SK-N-SH (cell line): ENCODE measurements around the gene C16orf74. TPM values are rescaled to one million over a fixed set of nuclear protein-coding genes. Genes with fewer than 3 reads are reported as not detected.

Source experiments
- CTCF ChIA-PET: fragments of 300-600, 350-600 bp; formaldehyde crosslinking; extraction: SDS; loops from one replicate; lab custom pipeline; 2021; lab: Yijun Ruan, JAX
- POLR2A ChIA-PET: fragments of 350-600 bp; sonication (Branson Sonifier 250); formaldehyde crosslinking; extraction: SDS; loops from one replicate; lab custom pipeline; 2020; ENCODE audit warnings: antibody characterized with exemption, inconsistent platforms; lab: Yijun Ruan, JAX
- DNase-seq: peaks from one replicate; pipeline ENCODE4 v3.0.0; 2012
- H2AFZ ChIP-seq: fragments of 200-600 bp; sonication (generic); 2 replicates; pipeline ENCODE4 v1.8.1; 2016; ENCODE audit warnings: antibody characterized with exemption, mild to moderate bottlenecking, low read depth
- H3F3A ChIP-seq: fragments of 200-600 bp; sonication (generic); replicated peaks from 2 replicates; pipeline ENCODE3; 2016; ENCODE audit warnings: antibody characterized with exemption, mild to moderate bottlenecking; ENCODE audit not compliant: insufficient read depth
- H3K27ac ChIP-seq, 2 experiments: fragments of 200-500 bp in 1 of 2; fragments of 200-600 bp in 1 of 2; sonication (Bioruptor generic) in 1 of 2; sonication (generic), shearing (Covaris generic) in 1 of 2; 2 replicates each; pipeline versions ENCODE4 v1.5.1 to v1.6.1; 2014 to 2016; ENCODE audit warnings: low read depth in 2 of 2, inconsistent platforms in 1 of 2, low read length in 1 of 2, mild to moderate bottlenecking in 1 of 2, mixed read lengths in 1 of 2
- H3K27me3 ChIP-seq: fragments of 200-600 bp; sonication (generic), shearing (Covaris generic); 2 replicates; pipeline ENCODE4 v1.6.1; 2016; ENCODE audit warnings: mixed run types; ENCODE audit not compliant: insufficient read depth
- H3K36me3 ChIP-seq, 2 experiments: fragments of 200-500 bp in 1 of 2; fragments of 200-600 bp in 1 of 2; sonication (Bioruptor generic) in 1 of 2; sonication (generic) in 1 of 2; replicated peaks in 1 of 2; 2 replicates each; pipeline versions ENCODE3 to v1.5.1; 2014 to 2016; ENCODE audit warnings: low read length in 1 of 2, mild to moderate bottlenecking in 1 of 2; ENCODE audit not compliant: insufficient read depth in 2 of 2, control insufficient read depth in 1 of 2
- H3K4me1 ChIP-seq, 2 experiments: fragments of 200-500 bp in 1 of 2; fragments of 200-600 bp in 1 of 2; sonication (Bioruptor generic) in 1 of 2; sonication (generic), shearing (Covaris generic) in 1 of 2; 2 replicates each; pipeline versions ENCODE4 v1.5.1 to v1.6.1; 2014 to 2016; ENCODE audit warnings: low read depth in 1 of 2, low read length in 1 of 2, mixed run types in 1 of 2; ENCODE audit not compliant: insufficient read depth in 2 of 2, control insufficient read depth in 1 of 2
- H3K4me2 ChIP-seq: fragments of 200-600 bp; sonication (generic), shearing (Covaris generic); 2 replicates; pipeline ENCODE4 v1.6.1; 2017; ENCODE audit warnings: mixed run types
- H3K4me3 ChIP-seq, 2 experiments: fragments of 200-500 bp in 1 of 2; fragments of 200-600 bp in 1 of 2; sonication (Bioruptor generic) in 1 of 2; sonication (generic), shearing (Covaris generic) in 1 of 2; 2 replicates each; pipeline versions ENCODE4 v1.5.1 to v1.8.1; 2014 to 2016; ENCODE audit warnings: low read depth in 2 of 2, inconsistent platforms in 1 of 2, low read length in 1 of 2, mild to moderate bottlenecking in 1 of 2, mixed read lengths in 1 of 2, moderate library complexity in 1 of 2
- H3K79me2 ChIP-seq: fragments of 200-600 bp; sonication (generic); 2 replicates; pipeline ENCODE4 v1.8.1; 2017; ENCODE audit warnings: mild to moderate bottlenecking; ENCODE audit not compliant: insufficient read depth
- H3K9ac ChIP-seq: fragments of 200-600 bp; sonication (generic); 2 replicates; pipeline ENCODE4 v1.6.1; 2017; ENCODE audit warnings: mixed run types
- H3K9me2 ChIP-seq: fragments of 200-600 bp; sonication (generic); 2 replicates; pipeline ENCODE4 v1.6.1; 2017; ENCODE audit warnings: mixed run types
- H3K9me3 ChIP-seq: fragments of 200-600 bp; sonication (generic); 2 replicates; pipeline ENCODE4 v1.6.1; 2017; ENCODE audit warnings: mixed run types, mild to moderate bottlenecking, moderate library complexity
- H4K20me1 ChIP-seq: fragments of 200-600 bp; sonication (generic); 2 replicates; pipeline ENCODE4 v1.6.1; 2017; ENCODE audit warnings: mild to moderate bottlenecking, mixed run types; ENCODE audit not compliant: insufficient read depth
- CHD2 ChIP-seq: fragments of 150-350 bp; IDR thresholded peaks from 2 replicates; pipeline ENCODE4 v1.6.1; 2018; ENCODE audit warnings: low read length; ENCODE audit not compliant: partially characterized antibody
- ELF1 ChIP-seq: IDR thresholded peaks from 2 replicates; pipeline ENCODE4 v1.4.0; 2012
- EP300 ChIP-seq, 2 experiments: IDR thresholded peaks; 2 replicates each; pipeline versions ENCODE4 v1.4.0 to v1.6.1; 2012; ENCODE audit warnings: borderline replicate concordance in 1 of 2, low read depth in 1 of 2, low read length in 1 of 2
- EZH2phosphoT487 ChIP-seq: fragments of 200-600 bp; sonication (generic); IDR thresholded peaks from 2 replicates; pipeline ENCODE4 v1.6.1; 2017; ENCODE audit warnings: low read depth, mixed run types, mild to moderate bottlenecking, antibody characterized with exemption, moderate library complexity, borderline replicate concordance
- FOSL2 ChIP-seq: IDR thresholded peaks from 2 replicates; pipeline ENCODE4 v1.4.0; 2012; ENCODE audit warnings: low read depth, mild to moderate bottlenecking, moderate library complexity, borderline replicate concordance
- FOXM1 ChIP-seq: IDR thresholded peaks from 2 replicates; pipeline ENCODE4 v1.4.0; 2012; ENCODE audit warnings: low read depth, mild to moderate bottlenecking
- GABPA ChIP-seq: IDR thresholded peaks from 2 replicates; pipeline ENCODE4 v1.4.0; 2012; ENCODE audit warnings: low read depth, mild to moderate bottlenecking
- MEF2A ChIP-seq: IDR thresholded peaks from 2 replicates; pipeline ENCODE4 v1.4.0; 2012; ENCODE audit warnings: low read depth, borderline replicate concordance
- MXI1 ChIP-seq: IDR thresholded peaks from 2 replicates; pipeline ENCODE4 v1.6.1; 2012; ENCODE audit warnings: mild to moderate bottlenecking, low read depth, low read length, improper control_type of control experiment
- RAD21 ChIP-seq: IDR thresholded peaks from 2 replicates; pipeline ENCODE4 v1.6.1; 2012; ENCODE audit warnings: mild to moderate bottlenecking, low read length
- SIN3A ChIP-seq: IDR thresholded peaks from 2 replicates; pipeline ENCODE4 v1.6.1; 2012; ENCODE audit warnings: low read depth, mild to moderate bottlenecking, low read length, moderate library complexity, borderline replicate concordance
- SMC3 ChIP-seq: IDR thresholded peaks from 2 replicates; pipeline ENCODE4 v1.6.1; 2012; ENCODE audit warnings: low read depth, low read length, improper control_type of control experiment
- TEAD4 ChIP-seq: IDR thresholded peaks from 2 replicates; pipeline ENCODE4 v1.4.0; 2012; ENCODE audit warnings: mild to moderate bottlenecking, borderline replicate concordance; ENCODE audit not compliant: insufficient read depth
- WGBS: methylation state at CpG from one replicate; pipeline ENCODE4 v1.1.6; 2017; ENCODE audit warnings: low lambda C conversion rate; 5-methylcytosine and 5-hydroxymethylcytosine counted together
- polyA plus RNA-seq, 3 experiments: library from polyadenylated mRNA; depleted of rRNA; stranded (reverse); fragments of >200 nt; gene quantifications; 2 replicates each; pipeline ENCODE4 v1.2.3, GENCODE V29; 2012
- TF ChIP-seq, protein P1 (sequence below): fragments of 150-350 bp; IDR thresholded peaks from 2 replicates; pipeline ENCODE4 v1.6.1; 2017; ENCODE audit warnings: antibody characterized with exemption, low read length, low read depth, borderline replicate concordance
- TF ChIP-seq, protein P2 (sequence below): IDR thresholded peaks from 2 replicates; pipeline ENCODE4 v1.4.0; 2012; ENCODE audit warnings: low read depth, borderline replicate concordance
- TF ChIP-seq, protein P3 (sequence below): IDR thresholded peaks from 2 replicates; pipeline ENCODE4 v1.6.1; 2012; ENCODE audit warnings: mild to moderate bottlenecking, low read depth, low read length, moderate library complexity
- TF ChIP-seq, protein P4 (sequence below): IDR thresholded peaks from 2 replicates; pipeline ENCODE4 v1.4.0; 2012; ENCODE audit warnings: low read depth, borderline replicate concordance
- TF ChIP-seq, protein P5 (sequence below): IDR thresholded peaks from 2 replicates; pipeline ENCODE4; 2012
- TF ChIP-seq, protein P6 (sequence below): IDR thresholded peaks from 2 replicates; pipeline ENCODE4 v1.4.0; 2012; ENCODE audit warnings: low read depth

C16orf74 gene
- polyA plus RNA-seq, 1 of the 3 experiments (the other 2 are of a cell fraction) = 27.2 TPM

DNA sequence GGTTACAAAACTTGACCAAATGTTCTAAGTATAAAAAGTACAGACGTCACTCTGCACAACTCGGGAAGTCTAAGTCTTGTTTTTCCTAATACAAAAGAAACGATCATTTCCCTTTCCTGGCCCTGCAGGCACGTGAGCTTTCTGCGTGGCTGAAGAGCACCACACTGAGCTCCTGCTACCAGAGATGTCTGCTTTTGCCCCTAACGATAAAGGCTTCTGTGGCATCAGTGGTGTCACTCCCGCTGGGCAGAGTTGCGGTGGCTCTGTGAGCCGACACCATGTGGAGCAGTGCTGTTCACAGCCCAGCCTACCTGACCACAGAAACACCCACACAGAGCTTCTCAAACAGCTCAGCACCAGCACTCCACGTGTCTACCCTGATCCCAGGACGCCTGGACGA is 28.0 kb upstream of the C16orf74 start (continued):
- TF ChIP-seq, protein P1, sequence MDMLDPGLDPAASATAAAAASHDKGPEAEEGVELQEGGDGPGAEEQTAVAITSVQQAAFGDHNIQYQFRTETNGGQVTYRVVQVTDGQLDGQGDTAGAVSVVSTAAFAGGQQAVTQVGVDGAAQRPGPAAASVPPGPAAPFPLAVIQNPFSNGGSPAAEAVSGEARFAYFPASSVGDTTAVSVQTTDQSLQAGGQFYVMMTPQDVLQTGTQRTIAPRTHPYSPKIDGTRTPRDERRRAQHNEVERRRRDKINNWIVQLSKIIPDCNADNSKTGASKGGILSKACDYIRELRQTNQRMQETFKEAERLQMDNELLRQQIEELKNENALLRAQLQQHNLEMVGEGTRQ = no peak
- no peak for TF ChIP-seq FOXM1
- TF ChIP-seq RAD21 = no peak
- TF ChIP-seq, all 33 proteins: peak for 0

DNA sequence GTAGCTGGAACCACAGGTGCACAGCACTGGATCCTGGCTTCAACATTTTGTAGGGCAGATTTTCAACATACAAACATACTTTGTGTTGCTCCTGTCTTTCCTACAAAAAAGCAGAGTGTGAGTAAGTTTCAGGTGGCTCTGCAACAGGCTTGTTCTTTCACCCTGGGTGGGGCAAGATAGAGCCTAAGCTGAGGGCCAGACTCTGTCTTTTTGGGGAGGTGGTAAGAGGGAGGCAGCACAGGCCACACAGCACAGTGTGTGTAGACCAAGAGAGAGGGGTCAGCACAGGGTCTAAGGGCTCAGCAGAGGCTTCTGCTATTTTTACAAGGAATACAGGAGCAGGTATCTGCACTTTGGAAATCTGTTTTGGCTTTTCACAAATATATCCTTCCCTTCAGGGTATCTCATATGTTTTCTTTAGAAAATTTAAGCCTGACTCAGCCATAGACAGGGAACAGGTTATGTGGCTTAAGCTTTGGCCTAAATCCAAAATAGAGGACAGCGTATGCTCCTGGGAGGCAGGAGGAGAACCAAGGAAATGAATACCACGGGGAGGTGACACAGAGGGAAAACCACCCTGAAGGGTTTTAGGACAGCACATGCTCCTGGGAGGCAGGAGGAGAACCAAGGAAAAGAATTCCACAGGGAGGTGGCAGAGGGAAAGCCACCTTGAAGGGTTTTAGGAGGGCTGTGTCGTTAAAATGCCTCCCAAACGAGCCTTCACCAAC is 26.9 kb upstream of the C16orf74 start:
- ChIA-PET POLR2A (no interaction called here), CTCF (interaction anchor here (0.9 kb wide), 1 partner anchor 10 kb away, joined by 3 read pairs; no protein-coding TSS in a partner anchor)
- peaks cover 21% of the 10 kb centered on the region for H3F3A ChIP-seq
- H3K4me1 ChIP-seq = no peaks in the 10 kb centered on the region
- H2AFZ ChIP-seq = no peak overlapping the region
- no peak overlapping the region for H3K9ac ChIP-seq
- H4K20me1 ChIP-seq = 0 out of 2 replicates have a peak, but pooled peaks cover 6% of the 10 kb centered on the region
- 50% methylated on average over 2 of the region's 4 CpGs for WGBS
- H3K27me3 ChIP-seq = no peaks in the 10 kb centered on the region
- H3K27ac ChIP-seq = no peak overlapping the region; a peak in 1 of 4 replicates
- TF ChIP-seq ELF1 = no peak
- TF ChIP-seq, protein P2, sequence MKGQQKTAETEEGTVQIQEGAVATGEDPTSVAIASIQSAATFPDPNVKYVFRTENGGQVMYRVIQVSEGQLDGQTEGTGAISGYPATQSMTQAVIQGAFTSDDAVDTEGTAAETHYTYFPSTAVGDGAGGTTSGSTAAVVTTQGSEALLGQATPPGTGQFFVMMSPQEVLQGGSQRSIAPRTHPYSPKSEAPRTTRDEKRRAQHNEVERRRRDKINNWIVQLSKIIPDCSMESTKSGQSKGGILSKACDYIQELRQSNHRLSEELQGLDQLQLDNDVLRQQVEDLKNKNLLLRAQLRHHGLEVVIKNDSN = no peak
- TF ChIP-seq EZH2phosphoT487 = no peak
- TF ChIP-seq, protein P1 = no peak
- no peak for TF ChIP-seq MEF2A
- TF ChIP-seq SIN3A = no peak
- no peak for TF ChIP-seq FOSL2
- TF ChIP-seq GABPA = no peak
- TF ChIP-seq SMC3 = no peak
- no peak for TF ChIP-seq MXI1
- TF ChIP-seq, protein P3, sequence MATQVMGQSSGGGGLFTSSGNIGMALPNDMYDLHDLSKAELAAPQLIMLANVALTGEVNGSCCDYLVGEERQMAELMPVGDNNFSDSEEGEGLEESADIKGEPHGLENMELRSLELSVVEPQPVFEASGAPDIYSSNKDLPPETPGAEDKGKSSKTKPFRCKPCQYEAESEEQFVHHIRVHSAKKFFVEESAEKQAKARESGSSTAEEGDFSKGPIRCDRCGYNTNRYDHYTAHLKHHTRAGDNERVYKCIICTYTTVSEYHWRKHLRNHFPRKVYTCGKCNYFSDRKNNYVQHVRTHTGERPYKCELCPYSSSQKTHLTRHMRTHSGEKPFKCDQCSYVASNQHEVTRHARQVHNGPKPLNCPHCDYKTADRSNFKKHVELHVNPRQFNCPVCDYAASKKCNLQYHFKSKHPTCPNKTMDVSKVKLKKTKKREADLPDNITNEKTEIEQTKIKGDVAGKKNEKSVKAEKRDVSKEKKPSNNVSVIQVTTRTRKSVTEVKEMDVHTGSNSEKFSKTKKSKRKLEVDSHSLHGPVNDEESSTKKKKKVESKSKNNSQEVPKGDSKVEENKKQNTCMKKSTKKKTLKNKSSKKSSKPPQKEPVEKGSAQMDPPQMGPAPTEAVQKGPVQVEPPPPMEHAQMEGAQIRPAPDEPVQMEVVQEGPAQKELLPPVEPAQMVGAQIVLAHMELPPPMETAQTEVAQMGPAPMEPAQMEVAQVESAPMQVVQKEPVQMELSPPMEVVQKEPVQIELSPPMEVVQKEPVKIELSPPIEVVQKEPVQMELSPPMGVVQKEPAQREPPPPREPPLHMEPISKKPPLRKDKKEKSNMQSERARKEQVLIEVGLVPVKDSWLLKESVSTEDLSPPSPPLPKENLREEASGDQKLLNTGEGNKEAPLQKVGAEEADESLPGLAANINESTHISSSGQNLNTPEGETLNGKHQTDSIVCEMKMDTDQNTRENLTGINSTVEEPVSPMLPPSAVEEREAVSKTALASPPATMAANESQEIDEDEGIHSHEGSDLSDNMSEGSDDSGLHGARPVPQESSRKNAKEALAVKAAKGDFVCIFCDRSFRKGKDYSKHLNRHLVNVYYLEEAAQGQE = no peak
- no peak for TF ChIP-seq CHD2
- TF ChIP-seq TEAD4 = no peak
- TF ChIP-seq, protein P4, sequence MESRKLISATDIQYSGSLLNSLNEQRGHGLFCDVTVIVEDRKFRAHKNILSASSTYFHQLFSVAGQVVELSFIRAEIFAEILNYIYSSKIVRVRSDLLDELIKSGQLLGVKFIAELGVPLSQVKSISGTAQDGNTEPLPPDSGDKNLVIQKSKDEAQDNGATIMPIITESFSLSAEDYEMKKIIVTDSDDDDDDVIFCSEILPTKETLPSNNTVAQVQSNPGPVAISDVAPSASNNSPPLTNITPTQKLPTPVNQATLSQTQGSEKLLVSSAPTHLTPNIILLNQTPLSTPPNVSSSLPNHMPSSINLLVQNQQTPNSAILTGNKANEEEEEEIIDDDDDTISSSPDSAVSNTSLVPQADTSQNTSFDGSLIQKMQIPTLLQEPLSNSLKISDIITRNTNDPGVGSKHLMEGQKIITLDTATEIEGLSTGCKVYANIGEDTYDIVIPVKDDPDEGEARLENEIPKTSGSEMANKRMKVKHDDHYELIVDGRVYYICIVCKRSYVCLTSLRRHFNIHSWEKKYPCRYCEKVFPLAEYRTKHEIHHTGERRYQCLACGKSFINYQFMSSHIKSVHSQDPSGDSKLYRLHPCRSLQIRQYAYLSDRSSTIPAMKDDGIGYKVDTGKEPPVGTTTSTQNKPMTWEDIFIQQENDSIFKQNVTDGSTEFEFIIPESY = no peak
- TF ChIP-seq, protein P5, sequence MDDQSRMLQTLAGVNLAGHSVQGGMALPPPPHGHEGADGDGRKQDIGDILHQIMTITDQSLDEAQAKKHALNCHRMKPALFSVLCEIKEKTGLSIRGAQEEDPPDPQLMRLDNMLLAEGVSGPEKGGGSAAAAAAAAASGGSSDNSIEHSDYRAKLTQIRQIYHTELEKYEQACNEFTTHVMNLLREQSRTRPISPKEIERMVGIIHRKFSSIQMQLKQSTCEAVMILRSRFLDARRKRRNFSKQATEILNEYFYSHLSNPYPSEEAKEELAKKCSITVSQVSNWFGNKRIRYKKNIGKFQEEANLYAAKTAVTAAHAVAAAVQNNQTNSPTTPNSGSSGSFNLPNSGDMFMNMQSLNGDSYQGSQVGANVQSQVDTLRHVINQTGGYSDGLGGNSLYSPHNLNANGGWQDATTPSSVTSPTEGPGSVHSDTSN = no peak
- no peak for TF ChIP-seq EP300 (IDR thresholded peaks at IDR 0.05; ENCODE audit: borderline replicate concordance in 1 of 2, low read depth in 1 of 2, low read length in 1 of 2)
- TF ChIP-seq, protein P6, sequence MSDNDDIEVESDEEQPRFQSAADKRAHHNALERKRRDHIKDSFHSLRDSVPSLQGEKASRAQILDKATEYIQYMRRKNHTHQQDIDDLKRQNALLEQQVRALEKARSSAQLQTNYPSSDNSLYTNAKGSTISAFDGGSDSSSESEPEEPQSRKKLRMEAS = no peak
- no peak for DNase-seq
- H3K79me2 ChIP-seq = no peaks in the 10 kb centered on the region
- H3K36me3 ChIP-seq = peaks cover 19 to 38% of the 10 kb centered on the region in 2 experiments
- H3K4me2 ChIP-seq = no peak overlapping the region
- H3K9me3 ChIP-seq = no peaks in the 10 kb centered on the region
- H3K9me2 ChIP-seq = no peaks in the 10 kb centered on the region
- no peak overlapping the region for H3K4me3 ChIP-seq
